ENCODE data around the gene KRTAP5-11.

Gene KRTAP5-11

GRCh38 chr11:71551711-71552110 is 31.0 kb downstream of the KRTAP5-11 start:
- H3K4me3 ChIP-seq (ENCODE audit: low read depth, low read length, poor library complexity, severe bottlenecking): no peak overlapping the region
- H3K4me2 ChIP-seq (ENCODE audit: low read length): no peak overlapping the region
- no peaks in the 10 kb centered on the region for H3F3A ChIP-seq (ENCODE audit: insufficient read depth, low read length)
- no peaks in the 10 kb centered on the region for H3K4me1 ChIP-seq (ENCODE audit: insufficient read depth, low read length, severe bottlenecking)
- no peaks in the 10 kb centered on the region for H3K9me3 ChIP-seq (ENCODE audit: low read length)
- H2AFZ ChIP-seq (ENCODE audit: low read length): no peak overlapping the region
- H4K20me1 ChIP-seq (ENCODE audit: insufficient read depth, low read length): no peaks in the 10 kb centered on the region
- no peak overlapping the region for H3K27ac ChIP-seq (ENCODE audit: low read depth, low read length, poor library complexity, severe bottlenecking)
- H3K79me2 ChIP-seq (ENCODE audit: insufficient read depth, low read length): no peaks in the 10 kb centered on the region
- no peaks in the 10 kb centered on the region for H3K9me2 ChIP-seq (ENCODE audit: low read depth, low read length)
- no peak overlapping the region for H3K9ac ChIP-seq (ENCODE audit: low read length)
- no peaks in the 10 kb centered on the region for H3K36me3 ChIP-seq (ENCODE audit: insufficient read depth, low read length)
- H3K27me3 ChIP-seq (ENCODE audit: insufficient read depth, low read length): no peaks in the 10 kb centered on the region; the same call in 1 of the 2 replicates
- TF ChIP-seq EZH2 (IDR thresholded peaks at IDR 0.05; ENCODE audit: borderline replicate concordance, low read length) (no peak), CTCF (IDR thresholded peaks at IDR 0.05; ENCODE audit: low read length) (no peak)

GRCh38 chr11:71548716-71549151 is 33.9 kb downstream of the KRTAP5-11 start:
- no peaks in the 10 kb centered on the region for H3K36me3 ChIP-seq (ENCODE audit: insufficient read depth, low read length)
- H3K27ac ChIP-seq (ENCODE audit: low read depth, low read length, poor library complexity, severe bottlenecking): no peak overlapping the region
- no peaks in the 10 kb centered on the region for H3K4me1 ChIP-seq (ENCODE audit: insufficient read depth, low read length, severe bottlenecking)
- H4K20me1 ChIP-seq (ENCODE audit: insufficient read depth, low read length): no peaks in the 10 kb centered on the region
- H3K9me2 ChIP-seq (ENCODE audit: low read depth, low read length): no peaks in the 10 kb centered on the region
- H3K27me3 ChIP-seq (ENCODE audit: insufficient read depth, low read length): peaks cover 7% of the 10 kb centered on the region; the same call in 1 of the 2 replicates
- H2AFZ ChIP-seq (ENCODE audit: low read length): no peak overlapping the region
- H3F3A ChIP-seq (ENCODE audit: insufficient read depth, low read length): no peaks in the 10 kb centered on the region
- H3K9me3 ChIP-seq (ENCODE audit: low read length): no peaks in the 10 kb centered on the region
- H3K79me2 ChIP-seq (ENCODE audit: insufficient read depth, low read length): no peaks in the 10 kb centered on the region
- H3K9ac ChIP-seq (ENCODE audit: low read length): no peak overlapping the region
- H3K4me2 ChIP-seq (ENCODE audit: low read length): no peak overlapping the region
- no peak overlapping the region for H3K4me3 ChIP-seq (ENCODE audit: low read depth, low read length, poor library complexity, severe bottlenecking)
- no peak for TF ChIP-seq CTCF (IDR thresholded peaks at IDR 0.05; ENCODE audit: low read length)
- TF ChIP-seq EZH2 (IDR thresholded peaks at IDR 0.05; ENCODE audit: borderline replicate concordance, low read length): no peak

GRCh38 chr11:71548120-71548519 is 34.6 kb downstream of the KRTAP5-11 start, which contains the start of gene KRTAP5-9:
TSS of gene KRTAP5-9 (plus strand) at chr11:71548420. CDS start at chr11:71548658, 238 bp downstream.
- Histone ChIP-seq H3K79me2 (ENCODE audit: insufficient read depth, low read length) (no peaks in the 10 kb centered on the region), H3F3A (ENCODE audit: insufficient read depth, low read length) (no peaks in the 10 kb centered on the region), H3K9me3 (ENCODE audit: low read length) (no peaks in the 10 kb centered on the region), H3K36me3 (ENCODE audit: insufficient read depth, low read length) (no peaks in the 10 kb centered on the region), H3K27me3 (ENCODE audit: insufficient read depth, low read length) (peaks cover 7% of the 10 kb centered on the region; the same call in 1 of the 2 replicates), H3K4me2 (ENCODE audit: low read length) (no peak within 1 kb of the TSS), H3K9me2 (ENCODE audit: low read depth, low read length) (no peaks in the 10 kb centered on the region), H2AFZ (ENCODE audit: low read length) (no peak within 1 kb of the TSS), H3K4me1 (ENCODE audit: insufficient read depth, low read length, severe bottlenecking) (no peaks in the 10 kb centered on the region), H3K9ac (ENCODE audit: low read length) (no peak within 1 kb of the TSS), H3K4me3 (ENCODE audit: low read depth, low read length, poor library complexity, severe bottlenecking) (no peak within 1 kb of the TSS), H3K27ac (ENCODE audit: low read depth, low read length, poor library complexity, severe bottlenecking) (no peak within 1 kb of the TSS), H4K20me1 (ENCODE audit: insufficient read depth, low read length) (no peaks in the 10 kb centered on the region)
- TF ChIP-seq CTCF (IDR thresholded peaks at IDR 0.05; ENCODE audit: low read length): no peak
